Panc1 (cell line): ENCODE data around the gene WDR59. TPM values are rescaled to one million over a fixed set of nuclear protein-coding genes. Genes with fewer than 3 reads are reported as not detected.

Experiments used
- ATAC-seq: fragments of 200-7000 bp; cut with Tn5 transposase; 2 replicates; pipeline ENCODE4 v1.9.1; 2020; ENCODE audit warnings: mild to moderate bottlenecking, moderate library complexity
- BruUV-seq: library from RNA; stranded (reverse); fragments of 400-500 nt; replicated peaks from 2 replicates; lab custom pipeline; 2021; lab: Mats Ljungman, UMichigan
- CTCF ChIA-PET: fragments of 300-600 bp; sonication (Branson Sonifier 250); formaldehyde crosslinking; loops from one replicate; lab custom pipeline; 2022; ENCODE audit warnings: antibody characterized with exemption; lab: Charles Lee
- POLR2A ChIA-PET: fragments of 300-600 bp; sonication (Branson Sonifier 250); formaldehyde crosslinking; loops from one replicate; lab custom pipeline; 2022; ENCODE audit warnings: antibody characterized with exemption; lab: Charles Lee
- DNase-seq: peaks from one replicate; pipeline ENCODE4 v3.0.0-alpha.2; 2010; ENCODE audit warnings: low read depth, low spot score
- H3K27ac ChIP-seq: 2 replicates; pipeline ENCODE4 v1.5.1; 2011; ENCODE audit warnings: mild to moderate bottlenecking, low read length, inconsistent platforms
- H3K27me3 ChIP-seq: fragments of 200-500 bp; sonication (Bioruptor generic); 2 replicates; pipeline ENCODE4 v1.6.0; 2014; ENCODE audit warnings: low read length, inconsistent platforms; ENCODE audit not compliant: control insufficient read depth, insufficient read depth
- H3K36me3 ChIP-seq: fragments of 200-500 bp; sonication (Bioruptor generic); 2 replicates; pipeline ENCODE4 v1.5.1; 2014; ENCODE audit warnings: inconsistent platforms, mild to moderate bottlenecking, low read length, moderate library complexity; ENCODE audit not compliant: control insufficient read depth, insufficient read depth
- H3K4me1 ChIP-seq: 2 replicates; pipeline ENCODE4 v1.5.1; 2011; ENCODE audit warnings: inconsistent platforms, mild to moderate bottlenecking, low read length, moderate library complexity; ENCODE audit not compliant: control insufficient read depth, insufficient read depth
- H3K4me3 ChIP-seq, 2 experiments: 2 replicates each; pipeline ENCODE4 v1.5.1; 2011 to 2012; ENCODE audit warnings: low read depth in 2 of 2, low read length in 2 of 2, mild to moderate bottlenecking in 2 of 2, inconsistent platforms in 1 of 2, moderate library complexity in 1 of 2
- H3K9me3 ChIP-seq: fragments of 200-500 bp; sonication (Bioruptor generic); 2 replicates; pipeline ENCODE4 v1.5.1; 2014; ENCODE audit warnings: low read depth, mild to moderate bottlenecking, inconsistent platforms, low read length, moderate library complexity; ENCODE audit not compliant: control insufficient read depth, insufficient read depth
- POLR2AphosphoS5 ChIP-seq: IDR thresholded peaks from 2 replicates; pipeline ENCODE4 v1.6.1; 2012; ENCODE audit warnings: mild to moderate bottlenecking, low read depth, low read length, moderate library complexity
- SIN3A ChIP-seq: IDR thresholded peaks from 2 replicates; pipeline ENCODE4 v1.6.1; 2012; ENCODE audit warnings: low read depth, mild to moderate bottlenecking, low read length, moderate library complexity, borderline replicate concordance; ENCODE audit not compliant: insufficient read depth
- TCF7L2 ChIP-seq: IDR thresholded peaks from 2 replicates; pipeline ENCODE4 v1.6.1; 2011; ENCODE audit warnings: mild to moderate bottlenecking, low read depth, low read length, inconsistent platforms
- in situ Hi-C: cut with HindIII; loops from 2 replicates; pipeline ENCODE4 v1.10.0; 2016; ENCODE audit warnings: low sequenced_read_pairs, low pct_unique_long_range_greater_than_20kb
- intact Hi-C: fragments of 100-400 bp; cut with micrococcal nuclease; formaldehyde crosslinking; loops from one replicate; pipeline ENCODE4 v1.10.0; 2022; ENCODE audit not compliant: unreplicated experiment
- total RNA-seq: library from RNA; stranded (reverse); gene quantifications from one replicate; pipeline ENCODE4 v1.2.1, GENCODE V29; 2021; ENCODE audit not compliant: unreplicated experiment
- TF ChIP-seq, protein P1 (sequence below), 2 experiments: IDR thresholded peaks; 2 replicates each; pipeline ENCODE4 v1.6.1; 2011 to 2012; ENCODE audit warnings: low read depth in 2 of 2, control low read depth in 1 of 2, low read length in 1 of 2, mild to moderate bottlenecking in 1 of 2, moderate library complexity in 1 of 2; ENCODE audit not compliant: insufficient read depth in 1 of 2
- TF ChIP-seq, protein P2 (sequence below): fragments of 450-650 bp; IDR thresholded peaks from 2 replicates; pipeline ENCODE4 v1.5.1; 2017; ENCODE audit warnings: mild to moderate bottlenecking

Gene WDR59
- total RNA-seq, 1 experiment from 2014 or later, result 58.7 TPM

DNA sequence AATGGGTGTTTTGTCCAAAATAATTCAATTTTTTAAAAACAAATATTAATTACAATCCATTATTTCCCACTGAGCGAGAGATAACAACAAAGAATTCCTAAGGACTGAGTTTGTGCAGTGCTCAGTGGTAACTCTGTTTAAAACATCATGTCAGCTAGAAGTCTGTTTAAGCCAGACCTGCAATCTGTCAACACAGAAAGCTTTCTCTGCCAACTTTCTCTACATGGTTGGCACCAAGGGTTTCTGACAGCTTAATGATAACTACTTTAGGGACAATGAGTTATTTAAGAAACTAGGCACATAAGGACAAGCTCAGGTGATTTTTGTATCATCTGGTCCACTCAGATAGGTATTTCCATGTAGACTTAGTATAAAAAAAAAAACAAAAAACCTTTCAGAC is 81.8 kb downstream of the WDR59 start:
- DNase-seq (no peak), ATAC-seq (no peak)
- POLR2A ChIA-PET, result interaction anchor here (0.6 kb wide), 1 partner anchor 30 kb away, joined by 11 read pairs; no protein-coding TSS in a partner anchor
- TF ChIP-seq, protein P1, sequence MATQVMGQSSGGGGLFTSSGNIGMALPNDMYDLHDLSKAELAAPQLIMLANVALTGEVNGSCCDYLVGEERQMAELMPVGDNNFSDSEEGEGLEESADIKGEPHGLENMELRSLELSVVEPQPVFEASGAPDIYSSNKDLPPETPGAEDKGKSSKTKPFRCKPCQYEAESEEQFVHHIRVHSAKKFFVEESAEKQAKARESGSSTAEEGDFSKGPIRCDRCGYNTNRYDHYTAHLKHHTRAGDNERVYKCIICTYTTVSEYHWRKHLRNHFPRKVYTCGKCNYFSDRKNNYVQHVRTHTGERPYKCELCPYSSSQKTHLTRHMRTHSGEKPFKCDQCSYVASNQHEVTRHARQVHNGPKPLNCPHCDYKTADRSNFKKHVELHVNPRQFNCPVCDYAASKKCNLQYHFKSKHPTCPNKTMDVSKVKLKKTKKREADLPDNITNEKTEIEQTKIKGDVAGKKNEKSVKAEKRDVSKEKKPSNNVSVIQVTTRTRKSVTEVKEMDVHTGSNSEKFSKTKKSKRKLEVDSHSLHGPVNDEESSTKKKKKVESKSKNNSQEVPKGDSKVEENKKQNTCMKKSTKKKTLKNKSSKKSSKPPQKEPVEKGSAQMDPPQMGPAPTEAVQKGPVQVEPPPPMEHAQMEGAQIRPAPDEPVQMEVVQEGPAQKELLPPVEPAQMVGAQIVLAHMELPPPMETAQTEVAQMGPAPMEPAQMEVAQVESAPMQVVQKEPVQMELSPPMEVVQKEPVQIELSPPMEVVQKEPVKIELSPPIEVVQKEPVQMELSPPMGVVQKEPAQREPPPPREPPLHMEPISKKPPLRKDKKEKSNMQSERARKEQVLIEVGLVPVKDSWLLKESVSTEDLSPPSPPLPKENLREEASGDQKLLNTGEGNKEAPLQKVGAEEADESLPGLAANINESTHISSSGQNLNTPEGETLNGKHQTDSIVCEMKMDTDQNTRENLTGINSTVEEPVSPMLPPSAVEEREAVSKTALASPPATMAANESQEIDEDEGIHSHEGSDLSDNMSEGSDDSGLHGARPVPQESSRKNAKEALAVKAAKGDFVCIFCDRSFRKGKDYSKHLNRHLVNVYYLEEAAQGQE (IDR thresholded peaks at IDR 0.05; ENCODE audit: insufficient read depth in 1 of 2, low read depth in 2 of 2, low read length in 1 of 2), result no peak
- TF ChIP-seq TCF7L2 (no peak), SIN3A (no peak), POLR2AphosphoS5 (no peak)
- TF ChIP-seq, protein P2, sequence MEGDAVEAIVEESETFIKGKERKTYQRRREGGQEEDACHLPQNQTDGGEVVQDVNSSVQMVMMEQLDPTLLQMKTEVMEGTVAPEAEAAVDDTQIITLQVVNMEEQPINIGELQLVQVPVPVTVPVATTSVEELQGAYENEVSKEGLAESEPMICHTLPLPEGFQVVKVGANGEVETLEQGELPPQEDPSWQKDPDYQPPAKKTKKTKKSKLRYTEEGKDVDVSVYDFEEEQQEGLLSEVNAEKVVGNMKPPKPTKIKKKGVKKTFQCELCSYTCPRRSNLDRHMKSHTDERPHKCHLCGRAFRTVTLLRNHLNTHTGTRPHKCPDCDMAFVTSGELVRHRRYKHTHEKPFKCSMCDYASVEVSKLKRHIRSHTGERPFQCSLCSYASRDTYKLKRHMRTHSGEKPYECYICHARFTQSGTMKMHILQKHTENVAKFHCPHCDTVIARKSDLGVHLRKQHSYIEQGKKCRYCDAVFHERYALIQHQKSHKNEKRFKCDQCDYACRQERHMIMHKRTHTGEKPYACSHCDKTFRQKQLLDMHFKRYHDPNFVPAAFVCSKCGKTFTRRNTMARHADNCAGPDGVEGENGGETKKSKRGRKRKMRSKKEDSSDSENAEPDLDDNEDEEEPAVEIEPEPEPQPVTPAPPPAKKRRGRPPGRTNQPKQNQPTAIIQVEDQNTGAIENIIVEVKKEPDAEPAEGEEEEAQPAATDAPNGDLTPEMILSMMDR, result no peak
- CTCF ChIA-PET, result interaction anchor here (1.6 kb wide), 1 partner anchor 90 kb away, joined by 3 read pairs; no protein-coding TSS in a partner anchor
- in situ Hi-C loops (no loop called here), intact Hi-C loops (no loop called here)
- no peaks in the 10 kb centered on the region for H3K9me3 ChIP-seq
- BruUV-seq, result no TSS peak
- no peaks in the 10 kb centered on the region for H3K36me3 ChIP-seq
- no peak overlapping the region for H3K27ac ChIP-seq
- no peaks in the 10 kb centered on the region for H3K4me1 ChIP-seq
- no peak overlapping the region for H3K4me3 ChIP-seq
- H3K27me3 ChIP-seq, result no peaks in the 10 kb centered on the region

DNA sequence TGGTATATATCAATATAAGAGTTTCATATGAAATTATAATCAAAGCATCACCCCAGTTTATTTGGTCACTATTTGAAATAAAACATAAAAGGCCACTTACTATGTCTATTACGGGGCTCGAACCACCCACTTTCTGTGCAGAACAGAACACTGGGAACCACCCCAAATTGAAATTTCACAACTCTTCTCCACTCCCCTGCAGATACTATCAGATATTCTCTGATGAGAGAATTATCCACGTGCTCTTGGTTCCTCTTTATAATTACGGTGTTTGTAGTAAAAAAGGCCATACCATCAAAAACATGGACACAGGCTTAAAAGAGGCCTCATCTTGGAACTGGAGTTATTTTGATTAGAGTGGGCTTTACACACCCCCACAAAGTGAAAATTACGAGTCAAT is 82.8 kb downstream of the WDR59 start:
- H3K27ac ChIP-seq, result no peak overlapping the region
- in situ Hi-C loops, result no loop called here
- H3K9me3 ChIP-seq, result no peaks in the 10 kb centered on the region
- no TSS peak for BruUV-seq
- CTCF ChIA-PET, result no interaction called here
- no peaks in the 10 kb centered on the region for H3K27me3 ChIP-seq
- no peak overlapping the region for H3K4me3 ChIP-seq
- POLR2A ChIA-PET, result no interaction called here
- no peaks in the 10 kb centered on the region for H3K4me1 ChIP-seq
- TF ChIP-seq, protein P1 (IDR thresholded peaks at IDR 0.05; ENCODE audit: insufficient read depth in 1 of 2, low read depth in 2 of 2, low read length in 1 of 2), result no peak
- TF ChIP-seq POLR2AphosphoS5 (no peak), TCF7L2 (no peak), SIN3A (no peak)
- TF ChIP-seq, protein P2, result no peak
- DNase-seq (no peak), ATAC-seq (no peak)
- intact Hi-C loops, result no loop called here
- no peaks in the 10 kb centered on the region for H3K36me3 ChIP-seq
